Measurements from ENCODE around the gene CD300A. TPM values are rescaled to one million over a fixed set of nuclear protein-coding genes. Genes with fewer than 3 reads are reported as not detected.

CD300A gene
- total RNA-seq, 4 donors from 2014 or later = 1.4 to 2.5 TPM; not detected in 2

DNA sequence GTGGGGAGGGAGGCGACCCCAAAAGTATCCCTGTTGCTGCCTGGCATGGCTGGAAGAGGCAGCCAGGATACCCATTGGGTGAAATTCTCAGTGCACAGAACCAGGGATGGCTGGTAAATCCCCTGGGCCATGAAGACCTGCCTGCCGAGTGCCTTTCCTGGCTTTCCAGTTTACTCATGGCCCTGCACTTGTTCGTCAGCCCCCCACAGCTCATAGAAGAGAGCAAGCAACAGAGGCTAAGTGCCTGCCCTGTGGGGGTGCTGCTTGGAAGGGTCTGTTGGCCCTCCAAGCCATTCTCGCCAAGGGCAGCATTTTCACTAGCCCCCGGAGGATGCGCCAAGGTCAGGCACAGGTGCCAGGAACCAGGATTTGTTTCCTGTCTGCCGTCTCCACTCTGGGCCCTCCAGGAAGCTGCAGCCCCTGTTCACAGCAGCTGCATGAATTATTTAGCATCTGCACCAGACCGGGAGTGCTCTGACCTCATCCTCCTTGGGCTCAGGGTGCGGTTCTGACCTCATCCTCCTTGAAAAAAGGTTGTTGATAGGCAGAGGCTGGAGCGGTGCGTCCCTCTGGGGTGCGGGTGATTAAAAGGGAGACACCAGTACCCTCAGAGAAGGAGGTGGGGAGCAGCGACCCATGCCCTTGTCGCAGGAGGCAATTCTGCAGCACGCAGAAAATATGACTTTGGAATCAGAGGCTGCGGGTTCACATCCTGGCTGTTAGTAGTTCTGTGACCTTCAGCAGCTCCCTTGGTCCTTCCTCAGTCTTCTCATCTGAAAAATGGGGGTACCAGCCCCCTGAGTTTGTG is 14.2 kb upstream of the CD300A start:
- Histone ChIP-seq H3K9me3 (no peaks in the 10 kb centered on the region), H3K36me3 (no peaks in the 10 kb centered on the region), H3K27ac (peak overlapping the region; percentile 92 to 98 (median 97)), H3K4me3 (no peak overlapping the region), H3K4me1 (peaks cover 61 to 65% of the 10 kb centered on the region in 2 donors), H3K27me3 (no peaks in the 10 kb centered on the region)
- no peak for TF ChIP-seq POLR2A (IDR thresholded peaks at IDR 0.05)
- TF ChIP-seq, protein P1, sequence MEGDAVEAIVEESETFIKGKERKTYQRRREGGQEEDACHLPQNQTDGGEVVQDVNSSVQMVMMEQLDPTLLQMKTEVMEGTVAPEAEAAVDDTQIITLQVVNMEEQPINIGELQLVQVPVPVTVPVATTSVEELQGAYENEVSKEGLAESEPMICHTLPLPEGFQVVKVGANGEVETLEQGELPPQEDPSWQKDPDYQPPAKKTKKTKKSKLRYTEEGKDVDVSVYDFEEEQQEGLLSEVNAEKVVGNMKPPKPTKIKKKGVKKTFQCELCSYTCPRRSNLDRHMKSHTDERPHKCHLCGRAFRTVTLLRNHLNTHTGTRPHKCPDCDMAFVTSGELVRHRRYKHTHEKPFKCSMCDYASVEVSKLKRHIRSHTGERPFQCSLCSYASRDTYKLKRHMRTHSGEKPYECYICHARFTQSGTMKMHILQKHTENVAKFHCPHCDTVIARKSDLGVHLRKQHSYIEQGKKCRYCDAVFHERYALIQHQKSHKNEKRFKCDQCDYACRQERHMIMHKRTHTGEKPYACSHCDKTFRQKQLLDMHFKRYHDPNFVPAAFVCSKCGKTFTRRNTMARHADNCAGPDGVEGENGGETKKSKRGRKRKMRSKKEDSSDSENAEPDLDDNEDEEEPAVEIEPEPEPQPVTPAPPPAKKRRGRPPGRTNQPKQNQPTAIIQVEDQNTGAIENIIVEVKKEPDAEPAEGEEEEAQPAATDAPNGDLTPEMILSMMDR (IDR thresholded peaks at IDR 0.05 in 4 of 5, conservative IDR thresholded peaks at IDR 0.05 in 1 of 5) = no peak
- in situ Hi-C loops (cut with MboI; ENCODE audit: low sequenced_read_pairs in 4 of 4) (loop anchor here in 1 of 4 donors (10.0 kb wide), 1 partner anchor 237 kb away; the partner anchor contains the start of gene TTYH2), intact Hi-C loops (cut with DNase I; ENCODE audit: low total_unique reads) (no loop called here)
- ATAC-seq = no peak
- DNase-seq = no peak

DNA sequence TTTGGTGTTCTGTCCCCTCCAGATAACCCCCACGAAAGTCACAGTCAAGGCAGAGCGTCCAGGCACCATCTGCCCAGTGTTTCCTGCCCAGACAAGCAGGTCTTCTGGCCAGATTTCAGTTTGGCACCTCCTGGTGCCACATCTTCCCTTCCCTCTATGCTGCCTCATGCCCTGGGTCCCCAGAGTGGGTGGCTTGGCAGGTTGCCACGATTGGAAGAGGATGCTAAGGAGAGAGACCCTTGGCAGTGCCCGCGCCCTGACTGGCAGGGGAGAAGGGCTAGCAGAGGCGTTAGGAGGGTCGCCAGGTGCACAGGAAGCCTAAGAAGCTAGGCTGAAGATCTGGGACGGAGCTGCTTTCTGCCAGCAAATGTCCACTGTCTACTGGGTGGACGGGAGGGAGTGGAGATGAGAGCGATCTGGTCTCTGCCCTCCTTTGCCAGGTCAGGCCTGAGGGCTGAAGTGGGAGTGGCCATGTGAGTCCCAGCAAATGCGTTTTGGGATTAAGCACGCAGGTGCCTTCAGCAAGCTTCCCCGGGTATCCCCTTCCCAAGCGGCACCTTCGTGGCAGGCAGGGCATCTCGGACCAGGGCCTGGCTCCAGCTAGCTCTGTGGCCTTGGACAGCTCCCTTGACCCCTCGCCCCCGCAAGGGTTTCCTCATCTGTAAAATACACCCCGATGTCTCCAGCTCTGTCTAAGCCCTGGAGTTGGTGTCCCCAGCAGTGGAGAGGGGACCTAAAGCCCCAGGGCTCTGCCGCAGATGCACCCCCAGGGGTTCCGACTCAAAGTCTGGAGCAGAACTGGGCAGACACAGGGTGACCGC is 13.4 kb upstream of the CD300A start:
- in situ Hi-C loops (cut with MboI; ENCODE audit: low sequenced_read_pairs in 4 of 4) = loop anchor here in 1 of 4 donors (10.0 kb wide), 1 partner anchor 238 kb away; the partner anchor contains the start of gene TTYH2
- DNase-seq (peak in 1 of 2 donors; percentile 82), ATAC-seq (peak; percentile 31 to 39)
- peaks cover 55 to 64% of the 10 kb centered on the region in 2 donors for H3K4me1 ChIP-seq
- H3K4me3 ChIP-seq = peak overlapping the region; percentile 52 to 63 (median 58)
- peak; percentile 12 to 62 for TF ChIP-seq POLR2A (IDR thresholded peaks at IDR 0.05)
- TF ChIP-seq, protein P1 (IDR thresholded peaks at IDR 0.05 in 4 of 5, conservative IDR thresholded peaks at IDR 0.05 in 1 of 5) = no peak
- intact Hi-C loops (cut with DNase I; ENCODE audit: low total_unique reads) = no loop called here
- H3K27ac ChIP-seq = peak overlapping the region; percentile 92 to 98 (median 97)
- no peaks in the 10 kb centered on the region for H3K27me3 ChIP-seq
- no peaks in the 10 kb centered on the region for H3K36me3 ChIP-seq
- H3K9me3 ChIP-seq = no peaks in the 10 kb centered on the region

DNA sequence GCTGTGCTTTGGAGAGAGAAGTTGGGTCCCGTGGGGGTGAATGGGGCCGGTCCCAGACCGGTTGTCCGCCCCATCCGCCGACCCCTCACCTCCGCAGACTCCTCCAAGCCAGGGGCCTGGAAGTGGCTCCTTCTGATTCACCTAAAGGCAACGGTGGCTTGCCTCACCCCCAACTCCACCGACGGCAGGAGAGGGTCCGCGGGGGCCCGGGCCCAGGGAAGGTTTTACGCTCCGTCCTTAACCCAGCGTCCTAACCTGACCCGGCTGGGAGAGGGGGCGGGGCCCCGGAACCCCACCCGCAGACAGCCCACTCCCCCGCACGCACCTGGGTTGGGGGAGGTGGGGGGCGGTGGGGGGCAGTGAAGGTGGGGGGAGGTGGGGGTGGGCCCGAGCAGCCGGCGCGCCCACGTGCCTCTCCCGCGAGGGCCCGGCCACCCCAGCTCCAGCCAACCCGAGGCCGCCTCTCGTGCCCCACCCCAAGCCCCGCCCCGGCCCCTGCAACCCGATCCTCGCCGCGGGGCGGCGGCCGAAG is 12.7 kb upstream of the CD300A start:
- ATAC-seq (peak; percentile 22 to 73), DNase-seq (peak; percentile 87 to 94)
- H3K27me3 ChIP-seq = no peaks in the 10 kb centered on the region
- peak overlapping the region; percentile 92 to 98 (median 97) for H3K27ac ChIP-seq
- H3K4me3 ChIP-seq = peak overlapping the region; percentile 52 to 63 (median 58)
- TF ChIP-seq, protein P1 (IDR thresholded peaks at IDR 0.05 in 4 of 5, conservative IDR thresholded peaks at IDR 0.05 in 1 of 5) = no peak
- TF ChIP-seq POLR2A (IDR thresholded peaks at IDR 0.05) = no peak
- in situ Hi-C loops (cut with MboI; ENCODE audit: low sequenced_read_pairs in 4 of 4) = loop anchor here in 1 of 4 donors (10.0 kb wide), 1 partner anchor 239 kb away; the partner anchor contains the start of gene TTYH2
- no peaks in the 10 kb centered on the region for H3K9me3 ChIP-seq
- H3K4me1 ChIP-seq = peaks cover 49 to 61% of the 10 kb centered on the region in 2 donors
- intact Hi-C loops (cut with DNase I; ENCODE audit: low total_unique reads) = loop anchor here (1.0 kb wide), 1 partner anchor 73 kb away; no protein-coding TSS in a partner anchor
- no peaks in the 10 kb centered on the region for H3K36me3 ChIP-seq
